SH-SY5Y (cell line): ENCODE data around the gene SMPDL3A.

Source experiments
- GATA2 ChIP-seq: IDR thresholded peaks from 2 replicates; pipeline ENCODE4 v1.6.1; 2011; ENCODE audit warnings: mild to moderate bottlenecking, low read depth, low read length
- GATA3 ChIP-seq: IDR thresholded peaks from 2 replicates; pipeline ENCODE4 v1.6.1; 2011; ENCODE audit warnings: low read depth, mild to moderate bottlenecking, low read length, moderate library complexity

- no peak for TF ChIP-seq GATA2
- no peak for TF ChIP-seq GATA3
Observed at GRCh38 chr6:122798099-122798641, 9.1 kb downstream of the SMPDL3A start.
